Stimulated activated CD4-positive, alpha-beta T cell treated with anti-CD3 and anti-CD28 coated beads, Interleukin-2, amount 100 ng/mL, for 24 hours (primary cell): Measurements from ENCODE around the gene UBE2E2.

Experiments used
- DNase-seq, 2 donors: peaks; one replicate each; pipeline ENCODE4 v3.0.0-alpha.2; 2020

UBE2E2 gene

GRCh38 chr3:23448998-23449537 lies 245.9 kb downstream of the UBE2E2 start:
- DNase-seq = no peak

GRCh38 chr3:23450051-23450450 lies 246.9 kb downstream of the UBE2E2 start:
- DNase-seq = no peak

GRCh38 chr3:23450806-23451205 lies 247.7 kb downstream of the UBE2E2 start:
- DNase-seq = no peak

GRCh38 chr3:23452408-23452807 lies 249.3 kb downstream of the UBE2E2 start:
- no peak for DNase-seq

GRCh38 chr3:23455084-23455483 lies 252.0 kb downstream of the UBE2E2 start:
- DNase-seq = no peak

- DNase-seq = no peak
These were observed 252.6 kb downstream of the UBE2E2 start for GRCh38 chr3:23455775-23456174.

- no peak for DNase-seq
These were observed 254.6 kb downstream of the UBE2E2 start for GRCh38 chr3:23457697-23458096.

GRCh38 chr3:23459465-23459864 lies 256.3 kb downstream of the UBE2E2 start:
- no peak for DNase-seq

- DNase-seq = no peak
These were observed 256.9 kb downstream of the UBE2E2 start for GRCh38 chr3:23459889-23460546.

GRCh38 chr3:23461069-23461468 lies 257.9 kb downstream of the UBE2E2 start:
- DNase-seq = no peak

- no peak for DNase-seq
These were observed 260.7 kb downstream of the UBE2E2 start for GRCh38 chr3:23463791-23464190.

GRCh38 chr3:23465569-23465968 lies 262.4 kb downstream of the UBE2E2 start:
- no peak for DNase-seq

GRCh38 chr3:23468203-23468602 lies 265.1 kb downstream of the UBE2E2 start:
- DNase-seq = no peak

GRCh38 chr3:23474580-23475357 lies 271.6 kb downstream of the UBE2E2 start:
- no peak for DNase-seq

GRCh38 chr3:23475446-23475845 lies 272.3 kb downstream of the UBE2E2 start:
- no peak for DNase-seq

GRCh38 chr3:23479026-23479425 lies 275.9 kb downstream of the UBE2E2 start:
- DNase-seq = no peak

GRCh38 chr3:23479615-23480328 lies 276.6 kb downstream of the UBE2E2 start:
- DNase-seq = no peak

- no peak for DNase-seq
These were observed 277.2 kb downstream of the UBE2E2 start for GRCh38 chr3:23480329-23480714.

GRCh38 chr3:23481011-23481615 lies 278.0 kb downstream of the UBE2E2 start:
- DNase-seq = no peak

GRCh38 chr3:23481616-23482278 lies 278.6 kb downstream of the UBE2E2 start:
- DNase-seq = no peak

- DNase-seq = no peak
These were observed 281.3 kb downstream of the UBE2E2 start for GRCh38 chr3:23484386-23484785.

- DNase-seq = no peak
These were observed 282.8 kb downstream of the UBE2E2 start for GRCh38 chr3:23485922-23486321.

- DNase-seq = no peak
These were observed 283.9 kb downstream of the UBE2E2 start for GRCh38 chr3:23487015-23487414.
